ENCODE data around the gene MTCP1. TPM values are rescaled to one million over a fixed set of nuclear protein-coding genes. Genes with fewer than 3 reads are reported as not detected.

Gene MTCP1
- total and polyA plus RNA-seq, 9 of the 15 experiments (the other 6 are each of a cell fraction or from before 2014, with no cell fraction given), result 12.7 to 28.0 (median 22.9) TPM

- no peak for TF ChIP-seq FOXP1 (CRISPR knock-in tag; IDR thresholded peaks at IDR 0.05)
- TF ChIP-seq ZNF644 (tag; IDR thresholded peaks at IDR 0.05; ENCODE audit: low read depth), result no peak
- no peak for TF ChIP-seq SP2 (IDR thresholded peaks at IDR 0.05; ENCODE audit: extremely low read depth, low read depth, low read length, poor library complexity, severe bottlenecking)
- TF ChIP-seq THRB (CRISPR knock-in tag; conservative IDR thresholded peaks at IDR 0.05), result no peak
- TF ChIP-seq RBM14 (IDR thresholded peaks at IDR 0.05; ENCODE audit: borderline replicate concordance, insufficient read depth, low read depth, low read length), result no peak
- no peak for TF ChIP-seq ZNF165 (CRISPR knock-in tag; IDR thresholded peaks at IDR 0.05; ENCODE audit: borderline replicate concordance)
- TF ChIP-seq, protein P1, sequence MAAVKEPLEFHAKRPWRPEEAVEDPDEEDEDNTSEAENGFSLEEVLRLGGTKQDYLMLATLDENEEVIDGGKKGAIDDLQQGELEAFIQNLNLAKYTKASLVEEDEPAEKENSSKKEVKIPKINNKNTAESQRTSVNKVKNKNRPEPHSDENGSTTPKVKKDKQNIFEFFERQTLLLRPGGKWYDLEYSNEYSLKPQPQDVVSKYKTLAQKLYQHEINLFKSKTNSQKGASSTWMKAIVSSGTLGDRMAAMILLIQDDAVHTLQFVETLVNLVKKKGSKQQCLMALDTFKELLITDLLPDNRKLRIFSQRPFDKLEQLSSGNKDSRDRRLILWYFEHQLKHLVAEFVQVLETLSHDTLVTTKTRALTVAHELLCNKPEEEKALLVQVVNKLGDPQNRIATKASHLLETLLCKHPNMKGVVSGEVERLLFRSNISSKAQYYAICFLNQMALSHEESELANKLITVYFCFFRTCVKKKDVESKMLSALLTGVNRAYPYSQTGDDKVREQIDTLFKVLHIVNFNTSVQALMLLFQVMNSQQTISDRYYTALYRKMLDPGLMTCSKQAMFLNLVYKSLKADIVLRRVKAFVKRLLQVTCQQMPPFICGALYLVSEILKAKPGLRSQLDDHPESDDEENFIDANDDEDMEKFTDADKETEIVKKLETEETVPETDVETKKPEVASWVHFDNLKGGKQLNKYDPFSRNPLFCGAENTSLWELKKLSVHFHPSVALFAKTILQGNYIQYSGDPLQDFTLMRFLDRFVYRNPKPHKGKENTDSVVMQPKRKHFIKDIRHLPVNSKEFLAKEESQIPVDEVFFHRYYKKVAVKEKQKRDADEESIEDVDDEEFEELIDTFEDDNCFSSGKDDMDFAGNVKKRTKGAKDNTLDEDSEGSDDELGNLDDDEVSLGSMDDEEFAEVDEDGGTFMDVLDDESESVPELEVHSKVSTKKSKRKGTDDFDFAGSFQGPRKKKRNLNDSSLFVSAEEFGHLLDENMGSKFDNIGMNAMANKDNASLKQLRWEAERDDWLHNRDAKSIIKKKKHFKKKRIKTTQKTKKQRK (IDR thresholded peaks at IDR 0.05; ENCODE audit: borderline replicate concordance, low read depth, low read length), result no peak
- peak; percentile 72; the same call in 1 of the 2 replicates for TF ChIP-seq KDM2B (CRISPR knock-in tag; IDR thresholded peaks at IDR 0.05)
- no peak for TF ChIP-seq ELF4 (CRISPR knock-in tag; IDR thresholded peaks at IDR 0.05)
- no peak for TF ChIP-seq ZSCAN32 (CRISPR knock-in tag; IDR thresholded peaks at IDR 0.05)
- no peak for TF ChIP-seq CBFB (CRISPR knock-in tag; IDR thresholded peaks at IDR 0.05)
- TF ChIP-seq EHMT2 (IDR thresholded peaks at IDR 0.05), result no peak
- no peak for TF ChIP-seq HIVEP1 (CRISPR knock-in tag; IDR thresholded peaks at IDR 0.05)
- TF ChIP-seq, protein P2, sequence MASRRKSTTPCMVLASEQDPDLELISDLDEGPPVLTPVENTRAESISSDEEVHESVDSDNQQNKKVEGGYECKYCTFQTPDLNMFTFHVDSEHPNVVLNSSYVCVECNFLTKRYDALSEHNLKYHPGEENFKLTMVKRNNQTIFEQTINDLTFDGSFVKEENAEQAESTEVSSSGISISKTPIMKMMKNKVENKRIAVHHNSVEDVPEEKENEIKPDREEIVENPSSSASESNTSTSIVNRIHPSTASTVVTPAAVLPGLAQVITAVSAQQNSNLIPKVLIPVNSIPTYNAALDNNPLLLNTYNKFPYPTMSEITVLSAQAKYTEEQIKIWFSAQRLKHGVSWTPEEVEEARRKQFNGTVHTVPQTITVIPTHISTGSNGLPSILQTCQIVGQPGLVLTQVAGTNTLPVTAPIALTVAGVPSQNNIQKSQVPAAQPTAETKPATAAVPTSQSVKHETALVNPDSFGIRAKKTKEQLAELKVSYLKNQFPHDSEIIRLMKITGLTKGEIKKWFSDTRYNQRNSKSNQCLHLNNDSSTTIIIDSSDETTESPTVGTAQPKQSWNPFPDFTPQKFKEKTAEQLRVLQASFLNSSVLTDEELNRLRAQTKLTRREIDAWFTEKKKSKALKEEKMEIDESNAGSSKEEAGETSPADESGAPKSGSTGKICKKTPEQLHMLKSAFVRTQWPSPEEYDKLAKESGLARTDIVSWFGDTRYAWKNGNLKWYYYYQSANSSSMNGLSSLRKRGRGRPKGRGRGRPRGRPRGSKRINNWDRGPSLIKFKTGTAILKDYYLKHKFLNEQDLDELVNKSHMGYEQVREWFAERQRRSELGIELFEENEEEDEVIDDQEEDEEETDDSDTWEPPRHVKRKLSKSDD (conservative IDR thresholded peaks at IDR 0.05; ENCODE audit: low read length), result no peak
- TF ChIP-seq DMBX1 (CRISPR knock-in tag; IDR thresholded peaks at IDR 0.05; ENCODE audit: borderline replicate concordance), result no peak
- TF ChIP-seq TEAD2 (tag; IDR thresholded peaks at IDR 0.05), result no peak
- TF ChIP-seq, protein P3, sequence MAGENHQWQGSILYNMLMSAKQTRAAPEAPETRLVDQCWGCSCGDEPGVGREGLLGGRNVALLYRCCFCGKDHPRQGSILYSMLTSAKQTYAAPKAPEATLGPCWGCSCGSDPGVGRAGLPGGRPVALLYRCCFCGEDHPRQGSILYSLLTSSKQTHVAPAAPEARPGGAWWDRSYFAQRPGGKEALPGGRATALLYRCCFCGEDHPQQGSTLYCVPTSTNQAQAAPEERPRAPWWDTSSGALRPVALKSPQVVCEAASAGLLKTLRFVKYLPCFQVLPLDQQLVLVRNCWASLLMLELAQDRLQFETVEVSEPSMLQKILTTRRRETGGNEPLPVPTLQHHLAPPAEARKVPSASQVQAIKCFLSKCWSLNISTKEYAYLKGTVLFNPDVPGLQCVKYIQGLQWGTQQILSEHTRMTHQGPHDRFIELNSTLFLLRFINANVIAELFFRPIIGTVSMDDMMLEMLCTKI (IDR thresholded peaks at IDR 0.05; ENCODE audit: partially characterized antibody), result no peak
- TF ChIP-seq TFAM (CRISPR knock-in tag; conservative IDR thresholded peaks at IDR 0.05), result no peak
- no peak for TF ChIP-seq FUS (optimal IDR thresholded peaks at IDR 0.05; ENCODE audit: low read depth, low read length)
- TF ChIP-seq ZNF77 (CRISPR knock-in tag; IDR thresholded peaks at IDR 0.05), result no peak
These were observed at the start of gene MTCP1, which contains the start of the genes BRCC3 and CMC4 (continued) for GRCh38 chrX:155070975-155071693.
